IMR-90 (cell line): ENCODE data around the gene TMC4. TPM values are rescaled to one million over a fixed set of nuclear protein-coding genes. Genes with fewer than 3 reads are reported as not detected.
A peak's percentile ranks its signal among the peaks of the same experiment; 100 is the strongest.

Experiments
- FOS ChIP-seq: fragments of 150-350 bp; IDR thresholded peaks from 2 replicates; pipeline ENCODE4 v1.6.1; 2016; ENCODE audit warnings: low read depth, low read length
- MAZ ChIP-seq: IDR thresholded peaks from 2 replicates; pipeline ENCODE4 v1.6.1; 2012; ENCODE audit warnings: low read depth, mild to moderate bottlenecking, low read length, improper control_type of control experiment, moderate library complexity, borderline replicate concordance
- NFE2L2 ChIP-seq: fragments of 150-350 bp; IDR thresholded peaks from 2 replicates; pipeline ENCODE4 v1.6.1; 2016; ENCODE audit warnings: low read depth, mild to moderate bottlenecking, low read length
- polyA plus RNA-seq, 3 experiments: library from polyadenylated mRNA; depleted of rRNA; stranded (reverse); fragments of >200 nt; gene quantifications; 2 replicates each; pipeline ENCODE4 v1.2.3, GENCODE V29; 2012; ENCODE audit warnings: low replicate concordance in 1 of 3
- total RNA-seq: library from RNA; depleted of rRNA; stranded (reverse); fragments of >200 nt; gene quantifications from 2 replicates; pipeline ENCODE4 v1.2.3, GENCODE V29; 2012

TMC4 gene
- total and polyA plus RNA-seq, 2 of the 4 experiments (the other 2 are of a cell fraction), result 0.72 to 1.1 TPM

GRCh38 chr19:54136864-54137698 lies 35.9 kb downstream of the TMC4 start (continued):
- TF ChIP-seq NFE2L2 (no peak), FOS (peak; percentile 95), MAZ (peak; percentile 59; the same call in 1 of the 2 replicates)
